Measurements from ENCODE around the gene JAZF1.

JAZF1 gene

GRCh38 chr7:28032738-28033380 lies 147.7 kb downstream of the JAZF1 start:
- no peak overlapping the region for H3K4me3 ChIP-seq (ENCODE audit: low read length)
- H3K27ac ChIP-seq (ENCODE audit: low read depth, low read length): no peak overlapping the region
- H3K36me3 ChIP-seq (ENCODE audit: control insufficient read depth, low read length): no peaks in the 10 kb centered on the region
- H3K9me2 ChIP-seq (replicated peaks; ENCODE audit: control insufficient read depth, low read length): no peaks in the 10 kb centered on the region
- TF ChIP-seq, protein P1, sequence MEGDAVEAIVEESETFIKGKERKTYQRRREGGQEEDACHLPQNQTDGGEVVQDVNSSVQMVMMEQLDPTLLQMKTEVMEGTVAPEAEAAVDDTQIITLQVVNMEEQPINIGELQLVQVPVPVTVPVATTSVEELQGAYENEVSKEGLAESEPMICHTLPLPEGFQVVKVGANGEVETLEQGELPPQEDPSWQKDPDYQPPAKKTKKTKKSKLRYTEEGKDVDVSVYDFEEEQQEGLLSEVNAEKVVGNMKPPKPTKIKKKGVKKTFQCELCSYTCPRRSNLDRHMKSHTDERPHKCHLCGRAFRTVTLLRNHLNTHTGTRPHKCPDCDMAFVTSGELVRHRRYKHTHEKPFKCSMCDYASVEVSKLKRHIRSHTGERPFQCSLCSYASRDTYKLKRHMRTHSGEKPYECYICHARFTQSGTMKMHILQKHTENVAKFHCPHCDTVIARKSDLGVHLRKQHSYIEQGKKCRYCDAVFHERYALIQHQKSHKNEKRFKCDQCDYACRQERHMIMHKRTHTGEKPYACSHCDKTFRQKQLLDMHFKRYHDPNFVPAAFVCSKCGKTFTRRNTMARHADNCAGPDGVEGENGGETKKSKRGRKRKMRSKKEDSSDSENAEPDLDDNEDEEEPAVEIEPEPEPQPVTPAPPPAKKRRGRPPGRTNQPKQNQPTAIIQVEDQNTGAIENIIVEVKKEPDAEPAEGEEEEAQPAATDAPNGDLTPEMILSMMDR (IDR thresholded peaks at IDR 0.05; ENCODE audit: low read depth, low read length, poor library complexity, severe bottlenecking): no peak
- TF ChIP-seq EZH2phosphoT487 (IDR thresholded peaks at IDR 0.05; ENCODE audit: borderline replicate concordance, low read length): no peak
- H3K9me3 ChIP-seq (ENCODE audit: control insufficient read depth, insufficient read depth, low read length): no peaks in the 10 kb centered on the region
- H3K4me1 ChIP-seq (ENCODE audit: control insufficient read depth, low read length): no peaks in the 10 kb centered on the region
- no peak overlapping the region for H3K4me2 ChIP-seq (ENCODE audit: low read length)
- peaks cover 13% of the 10 kb centered on the region; the same call in 1 of the 2 replicates for H4K20me1 ChIP-seq (ENCODE audit: control insufficient read depth, insufficient read depth, low read depth, low read length)
- H3K27me3 ChIP-seq (ENCODE audit: control insufficient read depth, low read length): no peaks in the 10 kb centered on the region
- H3K79me2 ChIP-seq (ENCODE audit: control insufficient read depth, low read length): peaks cover 22% of the 10 kb centered on the region
- H3F3A ChIP-seq (ENCODE audit: control insufficient read depth, insufficient read depth): no peaks in the 10 kb centered on the region

GRCh38 chr7:28029051-28029450 lies 151.5 kb downstream of the JAZF1 start:
- Histone ChIP-seq H3K79me2 (ENCODE audit: control insufficient read depth, low read length) (peaks cover 15% of the 10 kb centered on the region; the same call in 1 of the 2 replicates), H3K27ac (ENCODE audit: low read depth, low read length) (no peak overlapping the region), H4K20me1 (ENCODE audit: control insufficient read depth, insufficient read depth, low read depth, low read length) (peaks cover 14% of the 10 kb centered on the region; the same call in 1 of the 2 replicates), H3K4me3 (ENCODE audit: low read length) (no peak overlapping the region), H3K9me3 (ENCODE audit: control insufficient read depth, insufficient read depth, low read length) (no peaks in the 10 kb centered on the region), H3K9me2 (replicated peaks; ENCODE audit: control insufficient read depth, low read length) (no peaks in the 10 kb centered on the region), H3F3A (ENCODE audit: control insufficient read depth, insufficient read depth) (no peaks in the 10 kb centered on the region), H3K4me1 (ENCODE audit: control insufficient read depth, low read length) (no peaks in the 10 kb centered on the region), H3K27me3 (ENCODE audit: control insufficient read depth, low read length) (no peaks in the 10 kb centered on the region), H3K36me3 (ENCODE audit: control insufficient read depth, low read length) (no peaks in the 10 kb centered on the region), H3K4me2 (ENCODE audit: low read length) (no peak overlapping the region)
- no peak for TF ChIP-seq EZH2phosphoT487 (IDR thresholded peaks at IDR 0.05; ENCODE audit: borderline replicate concordance, low read length)
- TF ChIP-seq, protein P1 (IDR thresholded peaks at IDR 0.05; ENCODE audit: low read depth, low read length, poor library complexity, severe bottlenecking): no peak

DNA sequence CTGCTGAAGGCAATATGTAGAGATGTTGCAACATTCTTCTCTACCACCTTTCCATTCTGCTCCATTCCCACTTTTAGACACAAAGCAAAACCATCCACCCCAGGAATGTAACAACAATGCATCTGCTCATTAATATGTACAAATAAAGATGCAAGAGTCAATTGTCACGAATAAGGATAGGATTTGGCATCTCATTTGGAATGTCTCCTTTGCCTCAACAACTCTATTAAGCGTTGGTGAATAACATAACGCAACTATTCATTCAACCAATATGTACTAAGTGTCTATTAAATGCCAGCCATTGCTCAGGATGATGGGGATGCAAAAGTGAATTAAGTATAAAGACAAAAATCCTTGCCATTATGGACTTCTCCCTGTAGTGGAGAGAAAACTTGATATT lies 152.1 kb downstream of the JAZF1 start:
- Histone ChIP-seq H3K36me3 (ENCODE audit: control insufficient read depth, low read length) (no peaks in the 10 kb centered on the region), H3K27me3 (ENCODE audit: control insufficient read depth, low read length) (no peaks in the 10 kb centered on the region), H4K20me1 (ENCODE audit: control insufficient read depth, insufficient read depth, low read depth, low read length) (peaks cover 13% of the 10 kb centered on the region; the same call in 1 of the 2 replicates)

More for the DNA sequence above, 152.1 kb downstream of the JAZF1 start:
- Histone ChIP-seq H3K9me3 (ENCODE audit: control insufficient read depth, insufficient read depth, low read length) (no peaks in the 10 kb centered on the region), H3K4me3 (ENCODE audit: low read length) (no peak overlapping the region), H3K79me2 (ENCODE audit: control insufficient read depth, low read length) (peaks cover 15% of the 10 kb centered on the region; the same call in 1 of the 2 replicates), H3F3A (ENCODE audit: control insufficient read depth, insufficient read depth) (no peaks in the 10 kb centered on the region), H3K27ac (ENCODE audit: low read depth, low read length) (no peak overlapping the region), H3K9me2 (replicated peaks; ENCODE audit: control insufficient read depth, low read length) (no peaks in the 10 kb centered on the region), H3K4me2 (ENCODE audit: low read length) (no peak overlapping the region), H3K4me1 (ENCODE audit: control insufficient read depth, low read length) (no peaks in the 10 kb centered on the region)
- no peak for TF ChIP-seq EZH2phosphoT487 (IDR thresholded peaks at IDR 0.05; ENCODE audit: borderline replicate concordance, low read length)
- TF ChIP-seq, protein P1 (IDR thresholded peaks at IDR 0.05; ENCODE audit: low read depth, low read length, poor library complexity, severe bottlenecking): no peak

All from DOHH2 (cell line).